Superior temporal gyrus (tissue), 1 donor: ENCODE results near the gene MARCHF5.
A peak's percentile ranks its signal among the peaks of the same experiment; 100 is the strongest.

Experiments used
- DNase-seq: peaks from one replicate; pipeline ENCODE4 v3.0.0-alpha.2; 2016; ENCODE audit errors: extremely low spot score

MARCHF5 gene, protein sequence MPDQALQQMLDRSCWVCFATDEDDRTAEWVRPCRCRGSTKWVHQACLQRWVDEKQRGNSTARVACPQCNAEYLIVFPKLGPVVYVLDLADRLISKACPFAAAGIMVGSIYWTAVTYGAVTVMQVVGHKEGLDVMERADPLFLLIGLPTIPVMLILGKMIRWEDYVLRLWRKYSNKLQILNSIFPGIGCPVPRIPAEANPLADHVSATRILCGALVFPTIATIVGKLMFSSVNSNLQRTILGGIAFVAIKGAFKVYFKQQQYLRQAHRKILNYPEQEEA

GRCh38 chr10:92290837-92291615 is at the start of gene MARCHF5, which contains the start of gene CPEB3:
MARCHF5 (plus strand) TSS chr10:92291167; CDS start chr10:92291495, 328 bp downstream.
CPEB3 (minus strand) TSS chr10:92291078; CDS start chr10:92240350, 50,728 bp downstream.
- DNase-seq: peak; percentile 94

DNA sequence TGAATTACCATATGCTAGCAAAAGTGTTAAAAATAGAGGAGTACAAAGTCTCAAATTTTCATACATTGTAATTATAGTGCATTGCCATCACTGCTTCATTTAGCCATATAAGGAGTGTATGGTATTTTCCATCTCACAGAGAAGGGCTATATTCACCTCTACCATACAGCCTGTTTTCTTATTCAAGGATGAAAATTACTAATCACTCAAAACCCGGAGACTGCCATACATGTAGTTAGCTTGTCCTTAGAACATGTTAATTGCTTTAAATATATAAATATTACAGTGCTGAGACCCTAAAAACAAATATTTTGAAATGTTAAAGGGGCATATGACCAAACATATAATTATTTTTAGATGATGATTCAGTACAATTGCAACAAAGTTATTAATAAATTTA is 49.5 kb upstream of the MARCHF5 start:
- DNase-seq: peak; percentile 79

DNA sequence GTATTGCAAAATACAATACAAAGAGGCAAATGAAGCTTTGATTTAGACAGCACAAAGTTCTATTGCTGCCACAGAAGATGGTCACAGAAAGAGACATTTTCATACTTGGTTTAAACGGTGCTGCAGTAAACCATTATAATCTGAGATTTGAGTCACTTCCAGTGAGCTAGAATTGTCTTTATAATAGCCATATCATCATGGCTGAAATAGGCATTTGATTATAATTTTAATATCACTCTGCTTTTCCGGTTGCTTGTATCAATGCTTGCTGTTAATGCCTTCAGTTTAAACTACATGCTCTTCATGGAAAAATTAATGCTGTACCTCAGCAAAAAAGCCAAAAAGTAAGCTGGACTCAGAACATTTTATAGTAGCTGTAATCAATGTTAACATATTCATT is 48.6 kb upstream of the MARCHF5 start:
- DNase-seq: peak; percentile 65

DNA sequence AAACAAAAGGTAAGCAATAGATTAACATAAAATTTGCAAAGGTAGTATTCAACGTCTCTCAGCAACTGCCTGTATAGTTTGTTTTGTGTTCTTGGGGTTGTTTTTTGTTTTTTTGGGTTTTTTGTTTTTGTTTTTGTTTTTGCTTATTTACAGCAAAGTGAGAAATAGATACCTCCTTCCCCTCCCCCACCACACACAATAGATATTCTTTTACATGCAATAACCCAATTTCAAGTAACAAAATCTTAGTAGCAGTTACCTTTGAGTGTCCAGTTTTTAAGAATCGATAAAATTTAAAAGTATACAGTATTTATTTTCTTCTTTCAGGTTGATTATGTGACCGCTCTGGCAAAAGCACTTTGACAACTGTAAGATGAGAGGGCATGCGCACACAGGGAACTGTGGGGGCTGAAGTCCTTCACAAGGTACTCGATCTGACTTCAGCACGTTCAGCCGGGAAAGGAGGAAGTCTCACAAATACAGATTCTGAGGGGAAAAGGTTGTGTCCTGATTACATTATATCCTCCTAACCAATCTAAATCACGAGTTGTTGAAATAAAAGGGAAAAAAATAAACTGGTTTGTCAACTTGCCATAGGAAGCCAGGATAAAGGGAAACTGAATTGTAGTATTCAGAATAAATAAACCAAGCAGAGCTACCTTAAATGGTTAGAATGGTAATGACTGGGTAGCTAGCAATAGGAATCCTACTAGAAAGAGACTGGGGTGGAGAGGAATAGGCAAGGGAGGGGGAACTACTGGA is 47.9 kb upstream of the MARCHF5 start:
- peak; percentile 95 for DNase-seq

DNA sequence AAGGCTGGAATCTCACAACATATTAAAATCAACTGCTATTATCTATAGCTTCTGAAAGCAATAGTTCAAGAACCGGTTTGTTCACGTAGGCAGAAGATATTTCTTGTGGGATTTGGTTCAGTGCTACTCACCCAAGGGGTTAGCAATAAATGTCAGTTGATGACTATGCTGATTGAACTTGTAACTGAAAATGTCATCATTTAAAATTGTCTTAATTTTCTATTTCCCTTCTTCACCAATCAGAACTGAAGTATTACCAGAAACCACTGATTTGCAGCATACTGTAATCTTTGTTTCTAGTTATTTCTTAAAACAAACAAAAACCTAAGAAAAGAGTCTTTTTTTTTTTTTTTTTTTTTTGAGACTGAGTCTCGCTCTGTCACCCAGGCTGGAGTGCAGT is 46.2 kb upstream of the MARCHF5 start:
- no peak for DNase-seq

DNA sequence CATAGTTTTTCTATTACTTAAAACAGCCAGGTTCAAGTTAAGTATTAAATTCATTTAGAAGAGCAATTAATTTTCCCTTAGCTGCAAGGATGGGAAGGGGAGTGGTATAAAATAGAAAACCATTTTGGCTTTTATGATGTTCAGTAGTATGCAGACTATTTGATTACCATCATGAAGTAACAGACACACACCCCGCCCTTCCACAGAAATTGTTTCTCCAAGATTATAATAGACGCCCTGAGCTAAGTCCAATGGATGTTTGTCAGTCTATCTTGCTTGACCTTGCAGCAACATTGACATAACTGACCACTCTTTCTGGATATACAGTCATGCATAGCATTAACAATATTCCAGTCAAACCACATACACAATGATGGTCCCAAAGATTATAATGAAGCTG is 42.4 kb upstream of the MARCHF5 start:
- no peak for DNase-seq

- no peak for DNase-seq
Measured at GRCh38 chr10:92263396-92263795, 27.6 kb upstream of the MARCHF5 start.

- DNase-seq: no peak
Measured at GRCh38 chr10:92264249-92264648, 26.7 kb upstream of the MARCHF5 start.

GRCh38 chr10:92265687-92266258 is 25.2 kb upstream of the MARCHF5 start:
- no peak for DNase-seq

- DNase-seq: no peak
Measured at GRCh38 chr10:92267343-92267742, 23.6 kb upstream of the MARCHF5 start.

GRCh38 chr10:92268748-92269147 is 22.2 kb upstream of the MARCHF5 start:
- no peak for DNase-seq

- DNase-seq: no peak
Measured at GRCh38 chr10:92274071-92274470, 16.9 kb upstream of the MARCHF5 start.

DNA sequence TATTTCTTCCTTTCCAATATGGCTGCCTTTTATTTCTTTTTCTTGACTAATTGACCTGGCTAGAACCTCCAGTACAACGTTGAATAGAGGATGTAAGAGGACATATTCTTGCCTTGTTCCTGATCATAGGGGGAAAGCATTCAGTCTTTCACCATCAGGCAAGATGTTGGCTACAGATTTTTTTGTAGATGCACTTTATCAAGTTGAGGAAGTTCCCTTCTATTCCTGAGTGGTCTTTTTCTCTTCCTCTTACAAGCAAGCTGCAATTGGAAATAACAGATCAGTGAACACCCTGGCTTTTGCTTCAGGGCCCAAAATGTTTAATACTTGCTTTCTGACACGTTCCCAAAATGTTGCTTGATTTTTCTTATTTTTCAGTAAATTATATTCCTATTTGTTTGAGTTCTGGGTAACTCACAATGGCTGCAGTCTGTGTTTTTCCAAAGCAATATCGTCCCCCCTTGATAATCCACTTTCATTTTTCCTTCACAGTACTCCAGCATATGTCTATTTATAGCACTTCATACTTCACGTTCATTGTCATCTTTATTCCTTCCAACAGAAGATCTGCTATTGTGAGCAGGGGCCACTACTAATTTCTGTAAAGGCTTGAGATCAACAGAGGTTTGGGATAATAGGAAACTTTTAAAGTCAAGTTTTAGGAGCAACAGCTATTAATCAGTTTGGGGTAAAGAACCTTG is 11.8 kb upstream of the MARCHF5 start:
- no peak for DNase-seq

DNA sequence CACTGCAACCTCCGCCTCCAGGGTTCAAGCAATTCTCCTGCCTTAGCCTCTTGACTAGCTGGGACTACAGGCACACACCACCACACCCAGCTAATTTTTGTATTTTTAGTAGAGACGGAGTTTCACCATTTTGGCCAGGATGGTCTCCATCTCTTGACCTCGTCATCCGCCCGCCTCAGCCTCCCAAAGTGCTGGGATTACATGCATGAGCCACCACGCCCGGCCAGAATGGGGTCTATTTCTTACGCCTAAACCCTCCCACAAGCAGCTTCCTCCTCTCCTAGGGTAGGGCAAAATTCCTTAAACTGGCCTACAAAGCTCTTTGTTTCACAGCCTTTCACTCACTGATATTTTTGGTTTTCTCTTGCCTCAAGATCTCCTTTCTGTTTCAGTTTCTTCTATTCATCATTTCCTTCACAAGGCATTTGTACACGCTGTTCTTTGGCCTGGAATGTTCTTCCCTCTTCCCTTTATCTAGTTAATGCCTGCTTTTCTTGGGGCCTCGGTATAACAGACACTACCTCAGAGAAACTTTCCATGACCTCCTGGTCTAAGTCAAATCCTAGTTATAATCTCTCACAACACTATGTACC is 6.8 kb upstream of the MARCHF5 start:
- DNase-seq: peak; percentile 29

GRCh38 chr10:92290076-92290836 is 711 bp upstream of the MARCHF5 start:
- peak; percentile 54 for DNase-seq

GRCh38 chr10:92291616-92291865 is 574 bp downstream of the MARCHF5 start:
- no peak for DNase-seq

- peak; percentile 55 for DNase-seq
Measured at GRCh38 chr10:92291921-92292845, 1.2 kb downstream of the MARCHF5 start.

GRCh38 chr10:92298487-92298886 is 7.5 kb downstream of the MARCHF5 start:
- DNase-seq: no peak

- DNase-seq: no peak
Measured at GRCh38 chr10:92303096-92303495, 12.1 kb downstream of the MARCHF5 start.
